Uterus (tissue), 2 donors: Measurements from ENCODE around the gene TRIM28.

Source experiments
- CTCF ChIP-seq, 4 experiments: fragments of 200-600 bp in 2 of 4; fragments of 450-650 bp in 2 of 4; sonication (generic) in 2 of 4; IDR thresholded peaks; one replicate each; pipeline ENCODE4 v1.5.1; 2016 to 2019; ENCODE audit warnings: antibody characterized with exemption in 4 of 4, mild to moderate bottlenecking in 2 of 4, moderate library complexity in 1 of 4
- POLR2A ChIP-seq, 2 donors: fragments of 450-650 bp; IDR thresholded peaks; one replicate each; pipeline ENCODE4 v1.6.1; 2016; ENCODE audit warnings: antibody characterized with exemption in 2 of 2, mild to moderate bottlenecking in 1 of 2, moderate library complexity in 1 of 2

GRCh38 chr19:58566989-58567388 lies 23.1 kb downstream of the TRIM28 start:
- TF ChIP-seq CTCF (IDR thresholded peaks at IDR 0.05) = no peak
- no peak for TF ChIP-seq POLR2A (IDR thresholded peaks at IDR 0.05)
